Measurements from ENCODE around the gene ATP10A.

DNA sequence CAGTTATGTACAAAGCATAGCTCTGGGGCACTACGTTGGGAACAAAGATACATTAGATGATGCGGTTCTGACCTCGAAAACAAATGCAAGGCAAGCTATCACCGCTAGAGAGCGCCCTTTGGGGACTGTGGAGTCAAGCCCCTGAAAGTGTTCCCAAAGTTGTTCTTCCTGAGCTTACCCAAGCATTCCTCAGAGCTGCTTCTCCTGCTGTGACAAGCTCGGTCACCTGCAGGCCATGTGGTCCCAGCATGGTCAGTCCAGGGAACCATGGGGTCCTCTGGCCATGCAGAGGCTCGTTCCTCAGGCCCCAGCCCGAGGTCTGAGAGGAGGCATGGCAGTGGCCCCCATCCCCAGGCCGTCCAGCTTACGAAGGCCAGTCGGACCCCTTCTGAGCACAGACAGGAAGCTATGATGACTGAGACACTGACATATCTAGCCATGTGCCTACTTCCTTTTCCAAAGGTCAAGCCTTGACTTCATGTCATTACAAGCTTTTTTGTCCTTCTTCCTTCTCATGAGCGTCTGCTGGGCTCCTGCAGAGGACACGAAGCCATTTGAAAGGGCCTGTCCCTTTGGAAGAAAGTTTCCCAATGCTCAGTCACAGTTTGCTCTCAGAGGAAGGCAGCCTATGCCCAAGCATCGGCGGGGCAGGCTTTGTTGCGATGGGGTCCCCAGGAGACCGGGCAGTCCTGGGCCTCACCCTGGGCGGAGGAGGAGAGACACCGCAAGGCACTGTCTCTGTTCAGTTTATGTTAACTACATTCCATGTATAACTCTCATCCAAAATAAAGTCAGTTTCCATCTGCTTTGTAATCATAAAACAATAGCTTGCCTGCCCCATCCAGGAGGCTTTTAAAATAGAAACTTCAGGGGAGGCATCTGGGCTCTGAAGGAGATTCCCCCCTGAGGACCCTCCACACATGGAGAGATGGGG, 79.3 kb downstream of the ATP10A start:
- no peak for TF ChIP-seq EZH2 (IDR thresholded peaks at IDR 0.05)
- no peak for TF ChIP-seq POLR2AphosphoS5 (IDR thresholded peaks at IDR 0.05; ENCODE audit: borderline replicate concordance, low read depth, low read length)
